H1 (cell line): ENCODE data around the gene LARP1. TPM values are rescaled to one million over a fixed set of nuclear protein-coding genes. Genes with fewer than 3 reads are reported as not detected.

ENCODE experiments used
- CTCF ChIA-PET: fragments of 300-600 bp; sonication (Branson Sonifier 250); formaldehyde crosslinking; loops from one replicate; lab custom pipeline; 2021; ENCODE audit not compliant: partially characterized antibody; lab: Charles Lee
- POLR2A ChIA-PET: fragments of 300-600 bp; sonication (Branson Sonifier 250); formaldehyde crosslinking; loops from one replicate; lab custom pipeline; 2021; ENCODE audit warnings: inconsistent platforms; ENCODE audit not compliant: partially characterized antibody; lab: Charles Lee
- DNase-seq, 2 experiments: peaks; one replicate each; pipeline versions ENCODE4 v3.0.0 to v3.0.0-alpha.2; 2010 to 2022; ENCODE audit warnings: low spot score in 2 of 2, low read depth in 1 of 2, mixed read lengths in 1 of 2
- FAIRE-seq: peaks from 2 replicates; lab custom pipeline; 2011; peaks lifted over from hg19 to GRCh38; lab: Jason Lieb, UNC
- H2AFZ ChIP-seq: 2 replicates; pipeline ENCODE4 v1.8.1; 2012; ENCODE audit warnings: low read length, inconsistent platforms
- H2AK5ac ChIP-seq: 2 replicates; pipeline ENCODE4 v1.6.1; 2013; ENCODE audit warnings: low read depth, low read length
- H2BK120ac ChIP-seq: replicated peaks from 2 replicates; pipeline ENCODE3; 2013; ENCODE audit warnings: low read depth, low read length, inconsistent platforms
- H2BK12ac ChIP-seq: 2 replicates; pipeline ENCODE4 v1.6.1; 2013; ENCODE audit warnings: low read depth, low read length
- H2BK15ac ChIP-seq: 2 replicates; pipeline ENCODE4 v1.6.1; 2013; ENCODE audit warnings: low read length
- H2BK20ac ChIP-seq: 2 replicates; pipeline ENCODE4 v1.6.1; 2013; ENCODE audit warnings: low read length
- H2BK5ac ChIP-seq: 2 replicates; pipeline ENCODE4 v1.6.1; 2013; ENCODE audit warnings: low read depth, low read length
- H3K14ac ChIP-seq: 2 replicates; pipeline ENCODE4 v1.6.1; 2013; ENCODE audit warnings: inconsistent platforms; ENCODE audit not compliant: insufficient read length
- H3K18ac ChIP-seq: 2 replicates; pipeline ENCODE4 v1.6.1; 2013; ENCODE audit warnings: low read length; ENCODE audit errors: extremely low read depth
- H3K23ac ChIP-seq: 2 replicates; pipeline ENCODE4 v1.6.1; 2013; ENCODE audit warnings: inconsistent platforms; ENCODE audit not compliant: insufficient read length
- H3K23me2 ChIP-seq: 2 replicates; pipeline ENCODE4 v1.6.1; 2013; ENCODE audit warnings: low read depth, low read length
- H3K27ac ChIP-seq: 2 replicates; pipeline ENCODE4 v1.6.1; 2011; ENCODE audit warnings: low read depth, low read length, inconsistent platforms
- H3K27me3 ChIP-seq, 4 experiments: replicated peaks in 1 of 4; 1 replicate in 1 of 4; 2 replicates in 3 of 4; pipeline versions ENCODE4 v1.6.1 to v1.8.1; 2011 to 2013; ENCODE audit warnings: low read length in 3 of 4, mild to moderate bottlenecking in 3 of 4, inconsistent platforms in 2 of 4, mixed read lengths in 2 of 4, moderate library complexity in 1 of 4; ENCODE audit not compliant: control insufficient read depth in 3 of 4, insufficient read depth in 3 of 4; ENCODE audit errors: extremely low read depth in 1 of 4
- H3K36me3 ChIP-seq, 4 experiments: 2 replicates each; pipeline versions ENCODE4 v1.6.1 to v1.8.1; 2011 to 2013; ENCODE audit warnings: mild to moderate bottlenecking in 4 of 4, low read length in 3 of 4, moderate library complexity in 2 of 4, control low read depth in 1 of 4, inconsistent platforms in 1 of 4; ENCODE audit not compliant: insufficient read depth in 4 of 4, control insufficient read depth in 2 of 4
- H3K4ac ChIP-seq: replicated peaks from 2 replicates; pipeline ENCODE3; 2013; ENCODE audit warnings: low read length, low read depth, mixed read lengths, inconsistent platforms; ENCODE audit not compliant: insufficient read length
- H3K4me1 ChIP-seq, 4 experiments: replicated peaks in 1 of 4; 1 replicate in 1 of 4; 2 replicates in 3 of 4; pipeline versions ENCODE4 v1.6.1 to v1.8.1; 2011 to 2013; ENCODE audit warnings: low read length in 3 of 4, inconsistent platforms in 2 of 4, mixed read lengths in 1 of 4; ENCODE audit not compliant: insufficient read depth in 4 of 4, control insufficient read depth in 3 of 4
- H3K4me2 ChIP-seq, 2 experiments: 2 replicates each; pipeline versions ENCODE4 v1.6.1 to v1.8.1; 2011 to 2013; ENCODE audit warnings: low read depth in 2 of 2, low read length in 2 of 2, control low read depth in 1 of 2, inconsistent platforms in 1 of 2, mild to moderate bottlenecking in 1 of 2; ENCODE audit not compliant: insufficient read depth in 1 of 2
- H3K4me3 ChIP-seq, 4 experiments: fragments of 200-600, 300-600 bp in 1 of 4; sonication (generic), shearing (Covaris generic), sonication (Bioruptor Twin) in 1 of 4; 2 replicates each; pipeline versions ENCODE4 v1.5.1 to v1.8.1; 2011 to 2016; ENCODE audit warnings: low read length in 4 of 4, low read depth in 3 of 4, control low read depth in 2 of 4, inconsistent platforms in 2 of 4, mild to moderate bottlenecking in 2 of 4, mixed read lengths in 1 of 4, moderate library complexity in 1 of 4; ENCODE audit not compliant: insufficient read depth in 2 of 4; ENCODE audit errors: extremely low read depth in 1 of 4
- H3K56ac ChIP-seq: replicated peaks from 2 replicates; pipeline ENCODE3; 2013; ENCODE audit warnings: low read depth, mild to moderate bottlenecking, mixed read lengths, low read length, inconsistent platforms; ENCODE audit not compliant: insufficient read length
- H3K79me1 ChIP-seq: 2 replicates; pipeline ENCODE4 v1.6.1; 2013; ENCODE audit warnings: low read depth, low read length, control low read depth
- H3K79me2 ChIP-seq, 2 experiments: 2 replicates each; pipeline versions ENCODE4 v1.6.1 to v1.8.1; 2012 to 2013; ENCODE audit warnings: low read length in 2 of 2, mild to moderate bottlenecking in 2 of 2, inconsistent platforms in 1 of 2; ENCODE audit not compliant: insufficient read depth in 2 of 2, control insufficient read depth in 1 of 2
- H3K9ac ChIP-seq, 4 experiments: replicated peaks in 1 of 4; 1 replicate in 1 of 4; 2 replicates in 3 of 4; pipeline versions ENCODE4 v1.6.1 to v1.8.1; 2011 to 2013; ENCODE audit warnings: low read depth in 3 of 4, low read length in 3 of 4, control low read depth in 2 of 4, mild to moderate bottlenecking in 2 of 4, moderate library complexity in 2 of 4, inconsistent platforms in 1 of 4; ENCODE audit errors: extremely low read depth in 1 of 4
- H3K9me3 ChIP-seq, 2 experiments: 2 replicates each; pipeline versions ENCODE4 v1.6.1 to v1.8.1; 2012 to 2013; ENCODE audit warnings: mild to moderate bottlenecking in 2 of 2, moderate library complexity in 2 of 2, control low read depth in 1 of 2, inconsistent platforms in 1 of 2, low read depth in 1 of 2, low read length in 1 of 2, mixed read lengths in 1 of 2; ENCODE audit not compliant: insufficient read depth in 2 of 2
- H4K20me1 ChIP-seq, 2 experiments: replicated peaks in 1 of 2; 2 replicates each; pipeline versions ENCODE3 to v1.8.1; 2011 to 2013; ENCODE audit warnings: inconsistent platforms in 2 of 2, low read length in 2 of 2, mild to moderate bottlenecking in 1 of 2; ENCODE audit not compliant: insufficient read depth in 2 of 2, control insufficient read depth in 1 of 2
- H4K5ac ChIP-seq: 2 replicates; pipeline ENCODE4 v1.6.1; 2013; ENCODE audit warnings: low read length, low read depth, mixed read lengths, inconsistent platforms; ENCODE audit not compliant: insufficient read length
- H4K8ac ChIP-seq: 2 replicates; pipeline ENCODE4 v1.8.0; 2013; ENCODE audit warnings: mild to moderate bottlenecking, moderate library complexity, low read length, inconsistent platforms; ENCODE audit not compliant: insufficient read depth; ENCODE audit errors: extremely low read depth
- H4K91ac ChIP-seq: replicated peaks from 2 replicates; pipeline ENCODE3; 2013; ENCODE audit warnings: low read length, mixed read lengths, inconsistent platforms; ENCODE audit not compliant: insufficient read length
- CBX5 ChIP-seq: fragments of 300-800, 300-1000 bp; sonication (generic); IDR thresholded peaks from 2 replicates; pipeline ENCODE4 v1.7.1; 2016; ENCODE audit warnings: antibody characterized with exemption, low read length, low read depth
- E2F6 ChIP-seq: IDR thresholded peaks from 2 replicates; pipeline ENCODE4 v1.6.1; 2012; ENCODE audit warnings: inconsistent platforms
- HDAC2 ChIP-seq, 2 experiments: fragments of 300-600 bp in 1 of 2; sonication (generic) in 1 of 2; IDR thresholded peaks; 2 replicates each; pipeline ENCODE4 v1.6.1; 2011 to 2012; ENCODE audit warnings: low read depth in 2 of 2, low read length in 2 of 2, mild to moderate bottlenecking in 2 of 2, moderate library complexity in 2 of 2, borderline replicate concordance in 1 of 2, inconsistent platforms in 1 of 2
- HDAC6 ChIP-seq: IDR thresholded peaks from one replicate; pipeline ENCODE4 v1.7.1; 2012; ENCODE audit warnings: low read depth, mild to moderate bottlenecking, inconsistent platforms, low read length, moderate library complexity
- MAX ChIP-seq: IDR thresholded peaks from 2 replicates; pipeline ENCODE4 v1.6.1; 2012; ENCODE audit warnings: inconsistent platforms
- RFX5 ChIP-seq: IDR thresholded peaks from 2 replicates; pipeline ENCODE4 v1.6.1; 2011; ENCODE audit warnings: low read depth, low read length, improper control_type of control experiment, borderline replicate concordance
- RNF2 ChIP-seq: fragments of 200-900, 300-1000 bp; sonication (generic); IDR thresholded peaks from 2 replicates; pipeline ENCODE4 v1.7.1; 2016; ENCODE audit warnings: borderline replicate concordance, low read depth, mild to moderate bottlenecking, antibody characterized with exemption, low read length; ENCODE audit not compliant: poor library complexity, severe bottlenecking; ENCODE audit errors: missing control alignments
- TCF12 ChIP-seq: IDR thresholded peaks from 2 replicates; pipeline ENCODE4 v1.6.1; 2011; ENCODE audit warnings: low read depth, mild to moderate bottlenecking, low read length
- TEAD4 ChIP-seq: IDR thresholded peaks from 2 replicates; pipeline ENCODE4 v1.6.1; 2012; ENCODE audit warnings: low read depth, low read length, inconsistent platforms, mixed read lengths
- WGBS, 2 experiments: shearing (Covaris generic) in 1 of 2; methylation state at CpG; one replicate each; pipeline versions ENCODE4 v1.1.6 to v1.1.7; 2013 to 2015; ENCODE audit warnings: low lambda C conversion rate in 2 of 2, mixed read lengths in 2 of 2, inconsistent platforms in 1 of 2, low coverage in 1 of 2, missing lambda C conversion rate in 1 of 2; ENCODE audit not compliant: insufficient replicate concordance in 2 of 2, insufficient coverage in 1 of 2, insufficient read length in 1 of 2; ENCODE audit errors: extremely low coverage in 1 of 2, missing lambda C conversion rate in 1 of 2; 5-methylcytosine and 5-hydroxymethylcytosine counted together
- polyA plus RNA-seq, 7 experiments: library from polyadenylated mRNA; depleted of rRNA in 3 of 7; stranded (reverse) in 5 of 7; unstranded in 2 of 7; fragments of >200 nt in 5 of 7; fragments of 200-250 nt in 2 of 7; gene quantifications; 1 replicate in 5 of 7; 2 replicates in 1 of 7; 4 replicates in 1 of 7; pipeline versions ENCODE4 v1.2.1 to v1.2.3, GENCODE V29; 2011 to 2013; ENCODE audit warnings: missing spikeins in 2 of 7, mixed read lengths in 2 of 7
- total RNA-seq: library from RNA; stranded (reverse); fragmentation: NEBNext Ultra II Directional; extraction: Animal tissue kit (Norgen Biotek cat#: 25700); gene quantifications from 2 replicates; pipeline ENCODE4 v1.2.1, GENCODE V29; 2021

Gene LARP1
- total and polyA plus RNA-seq, 2 of the 8 experiments (the other 6 are each of a cell fraction or from before 2014, with no cell fraction given): 106 to 422 TPM

- H3K56ac ChIP-seq: no peak overlapping the region
- H2AFZ ChIP-seq: no peak overlapping the region
- H3K79me2 ChIP-seq: peaks cover 22 to 60% of the 10 kb centered on the region in 2 experiments
- peak overlapping the region in 1 of 4 experiments; percentile 98; a peak in 2 of 8 replicates for H3K4me3 ChIP-seq
- no peak overlapping the region for H2BK120ac ChIP-seq
- H2BK20ac ChIP-seq: no peak overlapping the region
- peak overlapping the region; percentile 83 to 92; a peak in 2 of 4 replicates for H3K4me2 ChIP-seq
- H3K27me3 ChIP-seq: no peaks in the 10 kb centered on the region
- no peak overlapping the region for H3K4ac ChIP-seq
- peaks cover 7% of the 10 kb centered on the region for H3K23me2 ChIP-seq
- H3K27ac ChIP-seq: no peak overlapping the region
- CTCF ChIA-PET: interaction anchor here (2.2 kb wide), 1 partner anchor 210 kb away, joined by 5 read pairs; no protein-coding TSS in a partner anchor
- no peak overlapping the region for H2BK5ac ChIP-seq
- no peaks in the 10 kb centered on the region for H3K9me3 ChIP-seq
- TF ChIP-seq CBX5 (no peak), TCF12 (no peak), MAX (no peak), TEAD4 (no peak), RFX5 (no peak), E2F6 (no peak), RNF2 (no peak), HDAC2 (IDR thresholded peaks at IDR 0.05; ENCODE audit: borderline replicate concordance in 1 of 2, low read depth in 2 of 2, low read length in 2 of 2) (no peak), HDAC6 (no peak)
- TF ChIP-seq, all 59 proteins: peak for 0
- Histone ChIP-seq H3K23ac (no peak overlapping the region), H3K36me3 (peaks cover 6 to 25% (median 18%) of the 10 kb centered on the region in 4 experiments), H2BK12ac (no peak overlapping the region), H3K14ac (no peak overlapping the region), H2BK15ac (no peak overlapping the region), H4K91ac (no peak overlapping the region), H2AK5ac (no peak overlapping the region), H3K18ac (no peak overlapping the region), H3K79me1 (peaks cover 5% of the 10 kb centered on the region; the same call in 1 of the 2 replicates), H3K9ac (no peak overlapping the region), H3K4me1 (peaks cover 0 to 9% (median 5%) of the 10 kb centered on the region in 4 experiments; a peak in 6 of 7 replicates), H4K8ac (no peak overlapping the region), H4K5ac (no peak overlapping the region), H4K20me1 (peaks cover 3 to 7% of the 10 kb centered on the region in 2 experiments)
- DNase-seq (no peak), FAIRE-seq (no peak)
- POLR2A ChIA-PET: interaction anchor here (0.6 to 2.0 kb wide), 4 partner anchors 10 to 187 kb away, joined by 3 to 5 read pairs (median 4); partner anchors contain the start of gene FAXDC2
- WGBS, 2 experiments: 83% methylated on average over 4 of the region's 4 CpGs; no CpG with 5 or more reads in 1 of the 2 experiments
Measured at GRCh38 chr5:154860765-154861164, 105.6 kb downstream of the LARP1 start.
